ENCODE measurements around the gene NOTCH4. TPM values are rescaled to one million over a fixed set of nuclear protein-coding genes. Genes with fewer than 3 reads are reported as not detected.
"Not testable (repeated sequence)": the region's sequence is repeated elsewhere in the genome, so short reads cannot be mapped to it uniquely, and the experiment has no call there.

Gene NOTCH4
- total and polyA plus RNA-seq, 12 donors: 7.1 to 136 (median 20.2) TPM

DNA sequence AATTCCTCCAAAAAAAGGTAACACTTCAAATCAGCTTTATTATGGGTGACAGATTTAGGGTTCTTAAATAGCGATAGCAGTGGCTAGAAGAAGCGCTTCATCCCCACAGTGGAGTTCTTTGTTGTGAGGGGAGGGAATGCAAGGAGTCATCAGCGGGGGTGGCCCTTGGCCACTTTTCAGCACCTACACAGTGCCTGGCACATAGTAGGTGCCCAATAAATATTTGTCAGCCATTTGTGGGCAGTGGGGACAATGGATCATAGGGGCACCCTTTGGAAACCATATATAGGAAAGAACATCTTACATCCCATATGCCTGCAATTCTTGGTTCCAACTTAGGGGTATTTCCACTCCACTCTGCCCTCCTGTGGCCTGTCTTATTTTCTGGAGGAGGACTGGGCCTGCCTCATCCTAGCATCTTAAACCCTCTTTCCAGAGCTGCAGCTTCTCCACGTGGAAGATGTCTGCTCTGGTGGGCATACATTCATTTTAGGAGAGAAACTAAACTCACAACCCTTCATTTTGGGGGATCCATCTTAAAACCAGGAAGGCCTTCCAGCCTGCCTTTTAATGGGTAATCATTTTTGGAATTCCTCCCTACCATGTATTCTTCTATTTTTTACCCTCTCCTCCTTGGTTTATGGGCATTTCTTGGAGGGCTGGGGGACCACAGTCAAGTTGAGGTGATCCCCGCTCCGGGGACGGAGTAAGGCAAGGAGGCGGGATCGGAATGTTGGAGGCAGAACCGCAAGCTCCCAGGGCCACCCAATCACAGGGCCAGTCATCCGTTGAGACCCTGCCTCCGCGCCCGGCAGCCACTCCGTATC lies 28.8 kb downstream of the NOTCH4 start:
- Histone ChIP-seq H3K4me1 (replicated peaks in 1 of 2) (peaks cover 11 to 36% of the 10 kb centered on the region in 2 donors), H3K27ac (peak overlapping the region; percentile 66 to 100 (median 91)), H3K27me3 (no peaks in the 10 kb centered on the region), H3K9me3 (replicated peaks in 1 of 3) (no peaks in the 10 kb centered on the region), H3K4me3 (peak overlapping the region in 2 of 4 donors; percentile 5 to 51), H3K36me3 (replicated peaks in 1 of 2) (no peaks in the 10 kb centered on the region)
- peak; percentile 47 to 76 for TF ChIP-seq POLR2A (IDR thresholded peaks at IDR 0.05)
- TF ChIP-seq, protein P1, sequence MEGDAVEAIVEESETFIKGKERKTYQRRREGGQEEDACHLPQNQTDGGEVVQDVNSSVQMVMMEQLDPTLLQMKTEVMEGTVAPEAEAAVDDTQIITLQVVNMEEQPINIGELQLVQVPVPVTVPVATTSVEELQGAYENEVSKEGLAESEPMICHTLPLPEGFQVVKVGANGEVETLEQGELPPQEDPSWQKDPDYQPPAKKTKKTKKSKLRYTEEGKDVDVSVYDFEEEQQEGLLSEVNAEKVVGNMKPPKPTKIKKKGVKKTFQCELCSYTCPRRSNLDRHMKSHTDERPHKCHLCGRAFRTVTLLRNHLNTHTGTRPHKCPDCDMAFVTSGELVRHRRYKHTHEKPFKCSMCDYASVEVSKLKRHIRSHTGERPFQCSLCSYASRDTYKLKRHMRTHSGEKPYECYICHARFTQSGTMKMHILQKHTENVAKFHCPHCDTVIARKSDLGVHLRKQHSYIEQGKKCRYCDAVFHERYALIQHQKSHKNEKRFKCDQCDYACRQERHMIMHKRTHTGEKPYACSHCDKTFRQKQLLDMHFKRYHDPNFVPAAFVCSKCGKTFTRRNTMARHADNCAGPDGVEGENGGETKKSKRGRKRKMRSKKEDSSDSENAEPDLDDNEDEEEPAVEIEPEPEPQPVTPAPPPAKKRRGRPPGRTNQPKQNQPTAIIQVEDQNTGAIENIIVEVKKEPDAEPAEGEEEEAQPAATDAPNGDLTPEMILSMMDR (IDR thresholded peaks at IDR 0.05): peak; percentile 14 to 78 (median 52)
- intact Hi-C loops (cut with DNase I): loop anchor here in 1 of 2 donors (5.0 kb wide), 1 partner anchor 83 kb away; no protein-coding TSS in a partner anchor
- WGBS, 4 donors: 14 to 23% (median 15%) methylated on average over 10 to 15 of the region's 15 CpGs
- peak in 5 of 7 donors; percentile 53 to 81 (median 63) for DNase-seq

DNA sequence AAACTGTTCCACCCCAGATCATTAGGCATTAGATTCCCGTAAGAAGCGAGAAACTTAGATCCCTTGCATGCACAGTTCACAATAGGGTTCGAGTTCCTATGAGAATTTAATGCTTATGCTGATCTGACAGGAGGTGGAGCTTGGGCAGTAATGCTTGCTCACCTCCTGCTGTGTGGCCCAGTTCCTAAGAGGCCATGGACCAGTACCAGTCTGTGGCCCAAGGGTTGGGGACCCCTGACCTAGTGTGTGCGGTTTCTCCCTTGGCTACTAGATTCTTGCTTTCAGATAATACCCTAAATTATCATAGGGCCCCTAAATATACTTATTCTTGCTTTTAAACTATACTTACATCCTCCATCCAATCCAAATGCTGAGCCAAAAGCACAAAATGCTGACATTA lies 29.5 kb downstream of the NOTCH4 start:
- peaks cover 11 to 36% of the 10 kb centered on the region in 2 donors for H3K4me1 ChIP-seq (replicated peaks in 1 of 2)
- H3K27me3 ChIP-seq: no peaks in the 10 kb centered on the region
- DNase-seq: peak in 1 of 7 donors; percentile 58
- intact Hi-C loops (cut with DNase I): loop anchor here in 1 of 2 donors (5.0 kb wide), 1 partner anchor 82 kb away; no protein-coding TSS in a partner anchor
- TF ChIP-seq, protein P1 (IDR thresholded peaks at IDR 0.05): no peak
- TF ChIP-seq POLR2A (IDR thresholded peaks at IDR 0.05): no peak
- H3K27ac ChIP-seq: peak overlapping the region in 3 of 5 donors; percentile 90 to 100 (median 98)
- no peaks in the 10 kb centered on the region for H3K9me3 ChIP-seq (replicated peaks in 1 of 3)
- WGBS, 4 donors: 90 to 95% (median 91%) methylated on average over 4 of the region's 4 CpGs
- no peaks in the 10 kb centered on the region for H3K36me3 ChIP-seq (replicated peaks in 1 of 2)
- H3K4me3 ChIP-seq: no peak overlapping the region

DNA sequence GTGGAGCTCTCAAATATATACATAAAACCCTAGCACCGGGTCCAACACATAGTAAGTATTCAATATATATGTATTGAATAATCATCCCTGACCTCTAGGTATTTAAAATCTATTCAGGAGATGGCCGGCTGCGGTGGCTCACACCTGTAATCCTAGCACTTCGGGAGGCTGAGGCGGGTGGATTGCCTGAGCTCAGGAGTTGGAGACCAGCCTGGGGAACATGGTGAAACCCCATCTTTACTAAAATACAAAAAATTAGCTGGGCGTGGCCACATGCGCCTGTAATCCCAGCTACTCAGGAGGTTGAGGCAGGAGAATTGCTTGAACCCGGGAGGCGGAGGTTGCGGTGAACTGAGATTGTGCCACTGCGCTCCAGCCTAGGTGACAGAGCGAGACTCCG lies 30.8 kb downstream of the NOTCH4 start:
- H3K36me3 ChIP-seq (replicated peaks in 1 of 2); H3K27me3 ChIP-seq; H3K4me3 ChIP-seq; H3K9me3 ChIP-seq (replicated peaks in 1 of 3): not testable (repeated sequence)
- Histone ChIP-seq H3K27ac (peak overlapping the region in 3 of 5 donors; percentile 33 to 94 (median 79)), H3K4me1 (replicated peaks in 1 of 2) (peaks cover 21 to 47% of the 10 kb centered on the region in 2 donors)
- intact Hi-C loops (cut with DNase I): loop anchor here in 1 of 2 donors (5.0 kb wide), 1 partner anchor 81 kb away; no protein-coding TSS in a partner anchor
- DNase-seq: peak in 1 of 7 donors; percentile 16
- 79 to 84% (median 83%) methylated on average over 13 of the region's 13 CpGs for WGBS, 4 donors

DNA sequence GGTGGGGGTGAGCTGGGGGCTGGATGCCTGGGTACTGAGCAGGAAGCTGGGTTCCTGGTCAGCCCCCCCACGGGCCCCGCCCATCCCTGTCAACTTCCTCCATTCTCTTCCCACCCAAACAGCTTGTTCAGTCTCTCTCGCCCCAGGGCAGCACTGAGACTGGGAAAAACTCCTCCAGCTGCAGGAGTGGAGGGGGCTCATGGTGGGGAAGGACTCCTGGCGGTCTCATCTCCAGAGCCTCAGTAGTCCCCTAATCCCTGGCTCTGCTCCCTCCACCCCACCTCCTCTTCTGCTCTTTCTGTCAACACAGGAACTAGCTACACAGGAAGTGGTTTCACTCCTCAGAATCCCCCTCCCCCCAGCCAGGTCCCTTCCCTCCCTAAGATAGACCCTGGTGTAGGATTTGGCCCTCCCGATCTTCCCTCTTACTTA lies 31.2 kb downstream of the NOTCH4 start, which contains the start of gene GPSM3:
TSS of gene GPSM3 (minus strand) at position 36 of the 432 bp plus-strand sequence. CDS start 130 bp downstream, outside the sequence.
- Histone ChIP-seq H3K27me3 (no peaks in the 10 kb centered on the region), H3K9me3 (replicated peaks in 1 of 3) (no peaks in the 10 kb centered on the region), H3K36me3 (replicated peaks in 1 of 2) (peaks cover 0 to 6% of the 10 kb centered on the region in 2 donors), H3K4me1 (replicated peaks in 1 of 2) (peaks cover 22 to 51% of the 10 kb centered on the region in 2 donors), H3K27ac (peak within 1 kb of the TSS in 3 of 5 donors; percentile 33 to 94 (median 79)), H3K4me3 (peak within 1 kb of the TSS in 1 of 4 donors; percentile 29)
- peak in 4 of 7 donors; percentile 22 to 50 (median 48) for DNase-seq
- 49 to 64% (median 50%) methylated on average over 3 to 5 of the region's 5 CpGs for WGBS, 4 donors
- intact Hi-C loops (cut with DNase I): loop anchor here in 1 of 2 donors (5.0 kb wide), 1 partner anchor 80 kb away; no protein-coding TSS in a partner anchor
- TF ChIP-seq, protein P1 (IDR thresholded peaks at IDR 0.05): no peak
- no peak for TF ChIP-seq POLR2A (IDR thresholded peaks at IDR 0.05)

Measured in adrenal gland (tissue), 12 donors.